Lung (tissue), 12 donors: Measurements from ENCODE around the gene SH3BGRL. TPM values are rescaled to one million over a fixed set of nuclear protein-coding genes. Genes with fewer than 3 reads are reported as not detected.
A peak's percentile ranks its signal among the peaks of the same experiment; 100 is the strongest.
"Not testable (repeated sequence)": the region's sequence is repeated elsewhere in the genome, so short reads cannot be mapped to it uniquely, and the experiment has no call there.

Experiments used
- ATAC-seq: fragments of 200-7000 bp; cut with Tn5 transposase; one replicate; pipeline ENCODE4 v1.9.1; 2020; ENCODE audit warnings: moderate number of reproducible peaks; ENCODE audit not compliant: insufficient read depth, low FRiP score
- DNase-seq, 3 donors: peaks; one replicate each; pipeline ENCODE4 v3.0.0-alpha.2; 2013 to 2017
- H3K27ac ChIP-seq, 2 donors: one replicate each; pipeline ENCODE4 v1.5.1; 2013; ENCODE audit warnings: mild to moderate bottlenecking in 2 of 2, moderate library complexity in 2 of 2, control low read depth in 1 of 2, inconsistent platforms in 1 of 2, low read depth in 1 of 2, low read length in 1 of 2
- H3K27me3 ChIP-seq, 3 donors: one replicate each; pipeline ENCODE4 v1.5.1; 2013; ENCODE audit warnings: low read length in 2 of 3; ENCODE audit not compliant: control insufficient read depth in 3 of 3, insufficient read depth in 3 of 3
- H3K36me3 ChIP-seq, 4 donors: one replicate each; pipeline ENCODE4 v1.5.1; 2013; ENCODE audit warnings: low read length in 4 of 4, mild to moderate bottlenecking in 1 of 4, moderate library complexity in 1 of 4; ENCODE audit not compliant: control insufficient read depth in 4 of 4, insufficient read depth in 4 of 4
- H3K4me1 ChIP-seq, 5 donors: one replicate each; pipeline ENCODE4 v1.5.1; 2013; ENCODE audit warnings: low read length in 5 of 5, mild to moderate bottlenecking in 2 of 5, moderate library complexity in 1 of 5; ENCODE audit not compliant: control insufficient read depth in 5 of 5, insufficient read depth in 5 of 5
- H3K4me3 ChIP-seq: one replicate; pipeline ENCODE4 v1.5.1; 2013; ENCODE audit warnings: mild to moderate bottlenecking, control low read depth, moderate library complexity
- H3K9ac ChIP-seq, 2 donors: one replicate each; pipeline ENCODE4 v1.5.1; 2013; ENCODE audit warnings: low read length in 2 of 2, control low read depth in 1 of 2; ENCODE audit not compliant: insufficient read depth in 1 of 2
- H3K9me3 ChIP-seq, 4 donors: one replicate each; pipeline ENCODE4 v1.5.1; 2013; ENCODE audit warnings: low read length in 3 of 4, mild to moderate bottlenecking in 1 of 4, moderate library complexity in 1 of 4; ENCODE audit not compliant: control insufficient read depth in 4 of 4, insufficient read depth in 3 of 4
- whole genome bisulfite sequencing, 2 donors: extraction: QIAGEN DNeasy Blood & Tissue Kit; methylation state at CpG; one replicate each; pipeline ENCODE4 v1.1.7; 2013; 5-methylcytosine and 5-hydroxymethylcytosine counted together
- polyA plus RNA-seq, 2 donors: library from polyadenylated mRNA; stranded (reverse); fragments of 200-250 nt; gene quantifications; one replicate each; pipeline ENCODE4 v1.2.1, GENCODE V29; 2013
- total RNA-seq, 2 donors: library from RNA; depleted of rRNA in 1 of 2; stranded (reverse); fragments of >200 nt in 1 of 2; gene quantifications; one replicate each; pipeline ENCODE4 v1.2.1, GENCODE V29; 2014 to 2021
- TF ChIP-seq, protein P1 (sequence below): IDR thresholded peaks from 2 replicates; pipeline ENCODE4 v1.5.1; 2012; ENCODE audit warnings: mild to moderate bottlenecking; ENCODE audit errors: control extremely low read depth, extremely low read depth
- donor health status: control.
- donor health status: control.
- donor health status: Bipolar disorder and iron deficiency.
- donor health status: healthy.
- donor health status: DM: yes; HTN: yes; CAD: no.

Gene SH3BGRL
- total and polyA plus RNA-seq, 4 donors = 73.1 to 196 (median 92.9) TPM

DNA sequence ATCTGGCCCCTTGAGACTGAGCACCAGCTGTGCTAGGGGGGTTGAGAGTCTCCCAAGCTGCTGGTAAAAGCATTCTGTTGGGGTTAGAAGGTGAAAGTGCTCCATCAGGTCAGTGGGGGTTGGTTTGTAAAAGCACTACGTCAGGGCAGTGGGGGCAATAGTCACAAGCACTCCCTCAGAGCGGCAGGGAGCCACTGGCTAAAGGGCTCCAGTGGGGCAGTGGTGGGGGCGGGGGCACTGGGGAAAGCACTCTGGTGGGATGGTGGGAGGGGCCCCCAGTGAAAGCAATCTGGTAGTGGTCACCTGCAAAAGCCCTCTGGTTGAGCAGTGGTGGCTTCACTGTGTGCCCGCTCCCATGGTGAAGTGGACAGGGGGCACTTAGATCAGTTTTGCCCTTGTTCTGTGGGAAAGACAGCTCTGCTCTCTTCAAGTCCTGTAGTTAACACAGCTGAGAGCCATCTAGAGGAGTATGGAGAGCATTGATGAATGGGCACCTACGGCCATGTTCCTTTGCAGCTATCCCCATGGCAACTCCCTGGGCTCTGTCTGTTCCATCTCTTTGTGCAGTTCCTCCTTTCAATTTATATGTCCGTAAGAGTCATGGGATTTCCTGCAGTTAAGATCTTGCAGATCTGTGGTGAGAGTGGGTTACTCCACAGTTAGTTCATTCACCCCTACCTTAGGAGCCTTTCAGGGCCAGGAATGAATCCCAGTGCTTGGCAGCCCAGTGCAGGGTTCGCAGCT lies 106.4 kb downstream of the SH3BGRL start:
- Histone ChIP-seq H3K9me3 (peaks cover 0 to 3% (median 0%) of the 10 kb centered on the region in 4 donors), H3K27ac (no peak overlapping the region), H3K36me3 (no peaks in the 10 kb centered on the region), H3K4me3 (no peak overlapping the region), H3K27me3 (peaks cover 0 to 2% (median 0%) of the 10 kb centered on the region in 3 donors), H3K9ac (no peak overlapping the region), H3K4me1 (peaks cover 0 to 1% (median 0%) of the 10 kb centered on the region in 5 donors)
- DNase-seq = no peak
- 71 to 81% methylated on average over 7 of the region's 7 CpGs for WGBS, 2 donors
- TF ChIP-seq, protein P1, sequence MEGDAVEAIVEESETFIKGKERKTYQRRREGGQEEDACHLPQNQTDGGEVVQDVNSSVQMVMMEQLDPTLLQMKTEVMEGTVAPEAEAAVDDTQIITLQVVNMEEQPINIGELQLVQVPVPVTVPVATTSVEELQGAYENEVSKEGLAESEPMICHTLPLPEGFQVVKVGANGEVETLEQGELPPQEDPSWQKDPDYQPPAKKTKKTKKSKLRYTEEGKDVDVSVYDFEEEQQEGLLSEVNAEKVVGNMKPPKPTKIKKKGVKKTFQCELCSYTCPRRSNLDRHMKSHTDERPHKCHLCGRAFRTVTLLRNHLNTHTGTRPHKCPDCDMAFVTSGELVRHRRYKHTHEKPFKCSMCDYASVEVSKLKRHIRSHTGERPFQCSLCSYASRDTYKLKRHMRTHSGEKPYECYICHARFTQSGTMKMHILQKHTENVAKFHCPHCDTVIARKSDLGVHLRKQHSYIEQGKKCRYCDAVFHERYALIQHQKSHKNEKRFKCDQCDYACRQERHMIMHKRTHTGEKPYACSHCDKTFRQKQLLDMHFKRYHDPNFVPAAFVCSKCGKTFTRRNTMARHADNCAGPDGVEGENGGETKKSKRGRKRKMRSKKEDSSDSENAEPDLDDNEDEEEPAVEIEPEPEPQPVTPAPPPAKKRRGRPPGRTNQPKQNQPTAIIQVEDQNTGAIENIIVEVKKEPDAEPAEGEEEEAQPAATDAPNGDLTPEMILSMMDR = no peak
- peak; percentile 34 for ATAC-seq

DNA sequence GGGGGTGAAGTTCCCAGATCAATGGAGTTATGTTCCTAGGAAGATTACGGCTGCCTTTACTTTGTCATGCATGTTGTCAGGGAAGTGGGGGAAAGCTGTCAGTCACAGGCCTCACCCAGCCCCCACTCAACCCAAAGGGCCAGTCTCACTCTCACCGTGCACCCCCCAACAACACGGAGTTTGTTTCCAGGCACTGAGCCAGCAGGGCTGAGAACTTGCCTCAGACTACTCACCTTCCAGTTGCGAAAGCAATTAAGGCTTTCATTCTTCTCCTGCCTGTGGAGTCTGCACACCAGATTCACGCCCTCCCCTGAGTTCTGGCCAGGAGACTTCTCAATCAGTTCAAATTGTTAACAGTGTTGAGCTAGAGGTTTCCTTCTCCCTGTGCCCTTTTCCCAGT lies 114.3 kb downstream of the SH3BGRL start:
- no peaks in the 10 kb centered on the region for H3K4me1 ChIP-seq
- no peaks in the 10 kb centered on the region for H3K27me3 ChIP-seq
- H3K4me3 ChIP-seq = no peak overlapping the region
- ATAC-seq = no peak
- peaks cover 0 to 2% (median 0%) of the 10 kb centered on the region in 4 donors for H3K36me3 ChIP-seq
- TF ChIP-seq, protein P1 = no peak
- no peak for DNase-seq
- 69 to 72% methylated on average over 5 of the region's 5 CpGs for WGBS, 2 donors
- no peak overlapping the region for H3K27ac ChIP-seq
- H3K9me3 ChIP-seq = peaks cover 0 to 6% (median 3%) of the 10 kb centered on the region in 4 donors
- no peak overlapping the region for H3K9ac ChIP-seq

DNA sequence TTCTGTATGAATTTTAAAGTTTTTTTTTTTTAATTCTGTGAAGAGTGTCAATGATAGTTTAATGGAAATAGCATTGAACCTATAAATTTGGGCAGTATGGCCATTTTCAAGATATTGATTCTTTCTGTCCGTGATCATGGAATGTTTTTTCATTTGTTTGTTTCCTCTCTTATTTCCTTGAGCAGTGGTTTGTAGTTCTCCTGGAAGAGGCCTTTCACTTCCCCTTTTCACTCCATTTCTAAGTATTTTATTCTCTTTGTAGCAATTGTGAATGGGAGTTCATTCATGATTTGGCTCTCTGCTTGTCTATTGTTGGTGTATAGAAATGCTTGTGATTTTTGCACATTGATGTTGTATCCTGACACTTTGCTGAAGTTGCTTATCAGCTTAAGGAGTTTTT lies 129.8 kb downstream of the SH3BGRL start:
- not testable (repeated sequence) for H3K4me1 ChIP-seq, ATAC-seq, H3K4me3 ChIP-seq, H3K27ac ChIP-seq, H3K9ac ChIP-seq, H3K36me3 ChIP-seq, H3K9me3 ChIP-seq, DNase-seq, H3K27me3 ChIP-seq
- WGBS, 2 donors = 47 to 55% methylated on average over 1 of the region's 1 CpG

DNA sequence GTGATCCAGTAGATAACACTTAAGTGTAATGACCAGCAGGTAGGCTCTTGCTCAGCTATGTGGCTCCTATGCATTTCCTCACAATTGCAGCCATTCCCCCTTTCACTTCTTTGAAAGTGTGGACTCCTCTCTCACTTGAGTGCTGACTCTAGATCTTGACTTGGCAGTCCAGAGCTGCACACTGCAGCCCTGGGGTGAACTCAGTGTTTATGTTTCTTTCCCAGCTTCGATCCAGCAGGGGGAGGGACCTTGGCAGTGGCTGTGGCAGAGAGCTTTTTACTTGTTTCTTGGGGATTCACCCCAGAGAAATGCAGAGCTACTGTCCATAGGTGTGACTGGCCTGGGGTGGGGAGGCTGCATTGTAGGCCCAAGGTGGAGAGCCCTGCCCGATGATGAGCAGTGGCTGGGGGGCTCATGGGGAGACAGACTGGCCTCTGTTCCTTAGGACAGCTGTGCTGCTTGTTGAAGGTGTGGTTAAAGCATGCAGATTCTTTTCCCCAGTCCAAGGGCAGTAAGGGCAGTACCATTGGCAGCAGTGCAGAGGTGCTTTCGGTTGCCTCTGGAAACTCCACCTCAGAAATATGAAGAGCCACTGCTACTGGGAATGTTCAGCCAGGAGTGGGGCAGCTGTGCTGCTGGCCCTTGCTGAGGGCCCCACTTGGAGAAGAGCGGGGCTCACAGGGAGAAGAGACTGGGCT lies 134.7 kb downstream of the SH3BGRL start:
- TF ChIP-seq, protein P1 = no peak
- ATAC-seq (no peak), DNase-seq (peak; percentile 22 to 62 (median 54))
- no peak overlapping the region for H3K4me3 ChIP-seq
- no peak overlapping the region for H3K9ac ChIP-seq
- H3K27ac ChIP-seq = no peak overlapping the region
- H3K4me1 ChIP-seq = no peaks in the 10 kb centered on the region
- H3K27me3 ChIP-seq = no peaks in the 10 kb centered on the region
- 69 to 78% methylated on average over 3 to 4 of the region's 4 CpGs for WGBS, 2 donors
- H3K9me3 ChIP-seq = no peaks in the 10 kb centered on the region
- no peaks in the 10 kb centered on the region for H3K36me3 ChIP-seq
